EH (cell line): ENCODE results near the gene PEF1.

ENCODE experiments used
- DNase-seq: peaks from one replicate; pipeline ENCODE4 v3.0.0-alpha.2; 2015; ENCODE audit warnings: low read depth

PEF1 gene

GRCh38 chr1:31583995-31584868 is 60.4 kb downstream of the PEF1 start:
- DNase-seq: peak; percentile 78

GRCh38 chr1:31583082-31583994 is 61.3 kb downstream of the PEF1 start:
- no peak for DNase-seq

- DNase-seq: peak; percentile 50
These were observed 62.6 kb downstream of the PEF1 start for GRCh38 chr1:31581821-31582810.

GRCh38 chr1:31580891-31581603 is 63.6 kb downstream of the PEF1 start:
- no peak for DNase-seq

GRCh38 chr1:31580513-31580870 is 64.2 kb downstream of the PEF1 start:
- peak; percentile 82 for DNase-seq
